Measurements from ENCODE around the gene UNC80. TPM values are rescaled to one million over a fixed set of nuclear protein-coding genes. Genes with fewer than 3 reads are reported as not detected.

The UNC80 gene
- total and polyA plus RNA-seq, 2 of the 4 experiments (the other 2 are of a cell fraction) = not detected

DNA sequence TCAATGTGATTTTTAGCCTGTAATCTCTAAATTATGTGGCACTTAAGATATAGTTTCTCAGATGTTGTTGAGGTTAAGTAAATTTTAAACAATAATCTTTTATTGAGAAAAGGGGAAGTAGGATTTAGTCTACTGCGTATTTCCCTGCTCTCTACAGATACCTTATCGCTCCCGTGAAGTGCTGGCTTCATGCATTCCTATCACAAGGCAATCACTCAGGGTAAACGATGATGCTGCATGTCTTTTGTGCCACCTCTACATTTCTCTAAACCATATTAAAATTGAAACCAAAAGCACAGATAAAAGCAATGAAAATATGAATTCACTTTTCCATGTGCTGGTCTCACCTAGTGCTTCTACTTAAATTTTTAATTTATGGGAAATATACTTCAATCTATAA lies 216.4 kb downstream of the UNC80 start:
- no peak overlapping the region for H3K4ac ChIP-seq (ENCODE audit: low read depth, low read length)
- no peaks in the 10 kb centered on the region for H4K20me1 ChIP-seq (ENCODE audit: insufficient read depth, low read length)
- H3K4me2 ChIP-seq (ENCODE audit: low read depth, low read length) = no peak overlapping the region
- H4K5ac ChIP-seq (ENCODE audit: low read depth, low read length) = no peak overlapping the region
- H3K9me3 ChIP-seq (ENCODE audit: control insufficient read depth, insufficient read depth, low read length) = no peaks in the 10 kb centered on the region
- H3K23ac ChIP-seq (ENCODE audit: low read depth, low read length) = no peak overlapping the region
- no peak overlapping the region for H3K27ac ChIP-seq (ENCODE audit: insufficient read depth, low read length)
- H3K9me1 ChIP-seq (ENCODE audit: insufficient read depth, low read length) = no peaks in the 10 kb centered on the region
- no peak overlapping the region for H2AK9ac ChIP-seq (replicated peaks; ENCODE audit: low read depth, low read length, poor library complexity)
- POLR2A ChIA-PET (ENCODE audit: unreplicated experiment) = no interaction called here
- no TSS peak for BruUV-seq (replicated peaks)
- in situ Hi-C loops (cut with MboI; ENCODE audit: low sequenced_read_pairs) (no loop called here), intact Hi-C loops (cut with micrococcal nuclease) (no loop called here), dilution Hi-C loops (cut with HindIII; ENCODE audit: low sequenced_read_pairs, unreplicated experiment) (no loop called here)
- no peak overlapping the region for H3K56ac ChIP-seq (ENCODE audit: extremely low read depth, insufficient read depth, low read length)
- H3K79me1 ChIP-seq (ENCODE audit: low read depth in 1 of 2, low read length in 2 of 2) = no peaks in the 10 kb centered on the region
- no peak overlapping the region for H2BK20ac ChIP-seq (ENCODE audit: low read depth, low read length)
- no peaks in the 10 kb centered on the region for H3K36me3 ChIP-seq (ENCODE audit: control insufficient read depth, insufficient read depth, low read length)
- no peak overlapping the region for H2BK15ac ChIP-seq (ENCODE audit: low read depth, low read length)
- H2AK5ac ChIP-seq (ENCODE audit: low read depth, low read length) = no peak overlapping the region
- no CpG with 5 or more reads among the region's 4 CpGs for WGBS, 2 experiments (ENCODE audit: extremely low coverage in 2 of 2, insufficient read length in 1 of 2)
- H2BK120ac ChIP-seq (ENCODE audit: low read depth, low read length) = no peak overlapping the region
- H2BK5ac ChIP-seq (ENCODE audit: low read depth, low read length, poor library complexity, severe bottlenecking) = no peak overlapping the region
- no peak overlapping the region for H4K91ac ChIP-seq (ENCODE audit: insufficient read depth, low read depth, low read length)
- no peaks in the 10 kb centered on the region for H3K4me1 ChIP-seq (ENCODE audit: control insufficient read depth, insufficient read depth, low read length)
- DNase-seq (no peak), ATAC-seq (ENCODE audit: low read depth) (no peak)
- H2AFZ ChIP-seq (replicated peaks; ENCODE audit: low read length, poor library complexity) = no peak overlapping the region
- H4K8ac ChIP-seq (ENCODE audit: low read depth in 2 of 2, low read length in 2 of 2) = no peak overlapping the region
- H3K9ac ChIP-seq (ENCODE audit: low read depth, low read length) = no peak overlapping the region
- CTCF ChIA-PET = no interaction called here
- no peak overlapping the region for H3K18ac ChIP-seq (ENCODE audit: low read depth, low read length)
- no peak overlapping the region for H3K4me3 ChIP-seq (ENCODE audit: insufficient read depth, low read depth, low read length)
- no peak overlapping the region for H3K14ac ChIP-seq (replicated peaks; ENCODE audit: low read depth, low read length)
- no peak for TF ChIP-seq NFE2L2 (IDR thresholded peaks at IDR 0.05; ENCODE audit: low read depth, low read length)
- TF ChIP-seq FOS (IDR thresholded peaks at IDR 0.05; ENCODE audit: low read depth, low read length) = no peak
- no peak for TF ChIP-seq MXI1 (IDR thresholded peaks at IDR 0.05; ENCODE audit: borderline replicate concordance, low read depth, low read length)
- no peak for TF ChIP-seq CEBPB (IDR thresholded peaks at IDR 0.05; ENCODE audit: low read depth, low read length)
- no peak for TF ChIP-seq BHLHE40 (IDR thresholded peaks at IDR 0.05; ENCODE audit: low read depth, low read length)
- no peak for TF ChIP-seq RCOR1 (IDR thresholded peaks at IDR 0.05; ENCODE audit: insufficient replicate concordance, low read length)
- TF ChIP-seq MAZ (IDR thresholded peaks at IDR 0.05; ENCODE audit: borderline replicate concordance, low read depth, low read length) = no peak
- TF ChIP-seq ELK1 (IDR thresholded peaks at IDR 0.05; ENCODE audit: borderline replicate concordance, low read depth, low read length) = no peak
- TF ChIP-seq, protein P1, sequence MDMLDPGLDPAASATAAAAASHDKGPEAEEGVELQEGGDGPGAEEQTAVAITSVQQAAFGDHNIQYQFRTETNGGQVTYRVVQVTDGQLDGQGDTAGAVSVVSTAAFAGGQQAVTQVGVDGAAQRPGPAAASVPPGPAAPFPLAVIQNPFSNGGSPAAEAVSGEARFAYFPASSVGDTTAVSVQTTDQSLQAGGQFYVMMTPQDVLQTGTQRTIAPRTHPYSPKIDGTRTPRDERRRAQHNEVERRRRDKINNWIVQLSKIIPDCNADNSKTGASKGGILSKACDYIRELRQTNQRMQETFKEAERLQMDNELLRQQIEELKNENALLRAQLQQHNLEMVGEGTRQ (IDR thresholded peaks at IDR 0.05; ENCODE audit: low read depth, low read length) = no peak
- TF ChIP-seq, protein P2, sequence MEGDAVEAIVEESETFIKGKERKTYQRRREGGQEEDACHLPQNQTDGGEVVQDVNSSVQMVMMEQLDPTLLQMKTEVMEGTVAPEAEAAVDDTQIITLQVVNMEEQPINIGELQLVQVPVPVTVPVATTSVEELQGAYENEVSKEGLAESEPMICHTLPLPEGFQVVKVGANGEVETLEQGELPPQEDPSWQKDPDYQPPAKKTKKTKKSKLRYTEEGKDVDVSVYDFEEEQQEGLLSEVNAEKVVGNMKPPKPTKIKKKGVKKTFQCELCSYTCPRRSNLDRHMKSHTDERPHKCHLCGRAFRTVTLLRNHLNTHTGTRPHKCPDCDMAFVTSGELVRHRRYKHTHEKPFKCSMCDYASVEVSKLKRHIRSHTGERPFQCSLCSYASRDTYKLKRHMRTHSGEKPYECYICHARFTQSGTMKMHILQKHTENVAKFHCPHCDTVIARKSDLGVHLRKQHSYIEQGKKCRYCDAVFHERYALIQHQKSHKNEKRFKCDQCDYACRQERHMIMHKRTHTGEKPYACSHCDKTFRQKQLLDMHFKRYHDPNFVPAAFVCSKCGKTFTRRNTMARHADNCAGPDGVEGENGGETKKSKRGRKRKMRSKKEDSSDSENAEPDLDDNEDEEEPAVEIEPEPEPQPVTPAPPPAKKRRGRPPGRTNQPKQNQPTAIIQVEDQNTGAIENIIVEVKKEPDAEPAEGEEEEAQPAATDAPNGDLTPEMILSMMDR (conservative IDR thresholded peaks at IDR 0.05; ENCODE audit: low read depth, low read length) = no peak
- TF ChIP-seq CHD1 (IDR thresholded peaks at IDR 0.05; ENCODE audit: low read depth, low read length) = no peak
- TF ChIP-seq SMC3 (IDR thresholded peaks at IDR 0.05; ENCODE audit: low read depth, low read length) = no peak
- no peaks in the 10 kb centered on the region; the same call in none of the 2 replicates for H3K27me3 ChIP-seq (ENCODE audit: control insufficient read depth, insufficient read depth, low read length)

All from IMR-90 (cell line).